Subcutaneous preadipocyte (primary cell): ENCODE measurements around the gene PPID. TPM values are rescaled to one million over a fixed set of nuclear protein-coding genes. Genes with fewer than 3 reads are reported as not detected.

ENCODE experiments used
- small RNA-seq: library from RNA; depleted of rRNA; stranded (forward); fragments of <200 nt; gene quantifications from one replicate; pipeline ENCODE3, GENCODE V24; 2012
- total RNA-seq: library from RNA; depleted of rRNA; stranded (reverse); fragments of >200 nt; gene quantifications from 2 replicates; pipeline ENCODE4 v1.2.3, GENCODE V29; 2012

Gene PPID
- 15.1 and 18.4 TPM in 2 replicates for total RNA-seq

DNA sequence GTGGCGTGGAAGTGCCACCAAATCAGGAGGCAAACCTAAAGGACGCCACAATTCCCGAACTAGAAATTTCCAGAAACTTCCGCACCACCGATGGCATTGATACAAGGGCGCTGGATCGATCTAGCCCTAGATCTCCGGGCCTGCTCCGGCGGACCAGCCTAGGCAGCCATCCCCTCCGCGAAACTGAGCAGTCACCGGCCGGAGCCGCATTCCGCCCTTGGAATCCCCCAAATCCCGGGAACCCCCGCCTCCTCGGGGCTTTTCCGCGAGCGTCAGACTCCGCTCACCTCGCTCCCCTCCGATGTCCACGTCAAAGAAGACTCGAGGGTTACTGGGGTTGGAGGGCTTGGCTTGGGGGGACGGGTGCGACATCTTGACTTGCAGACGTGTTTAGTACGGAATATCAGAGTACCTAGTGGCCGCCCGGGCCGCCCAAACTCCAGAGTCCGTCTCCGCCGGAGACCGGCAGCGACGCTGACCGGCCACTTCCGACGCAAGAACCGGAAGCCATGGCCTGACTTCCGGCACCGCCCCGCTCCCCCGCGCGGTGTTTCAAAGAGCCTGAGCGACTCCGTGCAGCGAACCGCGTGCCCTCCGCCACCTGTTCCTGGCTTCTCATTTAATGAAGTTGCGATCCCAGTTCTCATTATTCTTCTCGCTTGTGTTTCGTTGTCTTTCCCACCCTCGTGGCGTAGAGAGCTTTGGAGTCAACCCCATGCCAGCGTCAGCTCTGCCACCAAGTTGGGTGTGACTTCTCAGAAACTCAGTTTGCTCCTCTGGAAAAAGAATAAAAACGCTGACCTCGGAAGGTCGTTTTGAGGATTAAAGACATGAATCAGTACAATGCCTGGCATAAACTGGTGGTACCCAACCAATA lies at the start of gene PPID:
Gene PPID, minus strand, starts transcription at position 480 of the 877 bp plus-strand sequence. Its CDS starts 108 bp downstream, at position 372.

DNA sequence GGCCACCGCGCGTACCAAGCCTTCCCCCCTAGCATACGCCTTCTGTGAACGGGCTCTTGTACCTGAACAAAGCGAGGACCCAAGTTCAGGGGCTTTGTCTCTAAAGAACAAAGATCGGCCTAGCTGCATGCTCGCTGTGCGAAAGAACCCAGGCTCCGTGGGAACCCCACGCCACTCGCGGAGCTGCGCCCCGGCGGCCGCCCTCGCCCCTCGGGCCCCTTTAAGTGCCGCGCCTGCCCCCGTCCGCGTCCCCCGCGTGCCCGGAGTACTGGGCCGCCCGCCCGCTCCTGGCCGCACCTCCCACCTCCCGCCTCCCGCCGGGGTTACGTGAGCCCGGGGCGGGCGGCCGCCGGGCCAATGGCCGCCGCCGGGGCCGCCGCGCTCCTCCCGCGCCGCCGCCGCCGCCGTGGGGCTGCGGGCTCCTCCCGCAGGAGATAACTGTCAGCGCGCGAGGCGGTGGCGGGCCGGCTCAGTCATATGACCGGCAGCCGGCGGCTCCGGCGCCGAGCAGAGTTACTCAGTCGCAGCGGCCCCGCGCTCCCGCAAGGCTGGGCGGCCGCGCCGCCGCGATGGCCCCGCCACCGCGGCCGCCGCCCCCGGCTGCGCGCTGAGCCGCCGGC lies 45.5 kb upstream of the PPID start, which contains the start of gene FNIP2:
Gene FNIP2, plus strand, starts transcription at position 472 of the 620 bp plus-strand sequence. CDS start 187 bp downstream, outside the sequence.

DNA sequence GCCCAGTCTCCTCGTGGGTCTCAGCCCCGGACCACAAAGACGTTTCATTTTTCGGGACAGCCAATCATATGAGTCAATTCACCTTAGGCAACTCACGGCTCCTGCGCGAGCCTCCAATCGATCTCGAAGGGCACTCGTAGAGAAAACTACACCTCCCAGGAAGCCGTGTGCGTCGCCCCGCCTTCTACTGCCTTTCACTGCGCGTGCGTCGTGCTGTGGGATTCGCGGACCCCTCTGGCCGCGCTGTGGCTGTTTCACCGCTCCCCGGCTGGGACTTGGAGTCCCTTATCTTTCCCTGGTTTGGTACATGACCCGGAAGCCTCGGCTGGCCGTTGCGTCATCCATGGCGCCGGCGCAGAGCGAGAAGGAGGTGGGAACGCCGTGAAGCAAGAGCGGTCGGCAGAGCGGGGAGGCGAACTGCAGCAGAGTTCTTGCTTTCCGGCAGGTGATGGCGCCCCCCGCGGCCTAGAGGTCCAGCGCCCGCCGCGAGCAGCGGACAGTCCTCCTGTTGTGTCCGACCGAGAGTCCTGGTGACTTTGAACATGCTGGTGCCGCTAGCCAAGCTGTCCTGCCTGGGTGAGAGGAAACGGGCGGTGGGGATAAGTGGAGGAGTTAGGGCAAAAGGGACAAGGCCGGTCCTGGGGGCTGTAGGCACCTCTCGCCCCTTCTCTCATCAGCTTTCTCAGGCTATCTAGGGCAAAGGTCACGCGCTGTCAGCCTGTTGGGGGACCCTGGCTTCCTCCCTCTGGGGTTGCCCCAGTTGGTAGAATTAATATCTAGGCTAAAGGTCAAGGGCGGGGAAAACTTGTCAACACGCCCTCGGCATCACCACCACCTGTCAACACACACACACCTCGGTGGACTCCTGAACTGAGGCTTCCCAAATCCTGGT lies 51.0 kb downstream of the PPID start, which contains the start of gene ETFDH:
Gene ETFDH, plus strand, starts transcription at position 382 of the 892 bp plus-strand sequence. Its CDS starts 161 bp downstream, at position 543.

DNA sequence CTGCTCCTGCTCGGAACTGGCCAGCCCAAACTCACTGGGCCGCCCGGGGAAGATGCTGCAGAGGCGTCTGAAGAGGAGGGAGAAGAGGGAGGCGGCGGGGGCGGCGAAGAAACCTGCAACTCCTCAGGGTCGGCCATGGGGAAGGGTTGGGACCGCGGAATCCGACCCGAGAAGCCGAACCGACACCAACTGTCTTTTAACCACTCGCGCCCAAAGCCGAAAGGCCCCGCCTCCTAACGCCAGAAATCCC lies 51.6 kb downstream of the PPID start, which contains the start of gene C4orf46:
Gene C4orf46, minus strand, starts transcription at position 223 of the 250 bp plus-strand sequence. Its CDS starts 86 bp downstream, at position 137.

Small RNA genes within 50 kb of the gene (small RNA-seq; reads per million reads assigned to genes)
- gene RF00012 = not detected

Other genes starting within 250 kb of the PPID start
- gene RXFP1, start 201.5 kb downstream of the PPID start, total RNA-seq = 0.98 and 2.6 TPM in 2 replicates
- gene C4orf46, start 51.5 kb downstream of the PPID start, total RNA-seq = 16.2 and 18.6 TPM in 2 replicates
- 19.7 and 20.2 TPM in 2 replicates for gene ETFDH, start 51.1 kb downstream of the PPID start, total RNA-seq
- 19.1 and 22.1 TPM in 2 replicates for gene FNIP2, start 45.6 kb upstream of the PPID start, total RNA-seq